A172 (cell line): ENCODE data around the gene SLC1A1. TPM values are rescaled to one million over a fixed set of nuclear protein-coding genes. Genes with fewer than 3 reads are reported as not detected.

Experiments used
- DNase-seq: peaks from one replicate; pipeline ENCODE4 v3.0.0-alpha.2; 2015; ENCODE audit warnings: low spot score
- total RNA-seq: library from RNA; depleted of rRNA; stranded (reverse); fragments of >200 nt; shearing (Covaris generic); gene quantifications from 2 replicates; pipeline ENCODE4 v1.2.3, GENCODE V29; 2014; rRNA removed

Gene SLC1A1
- total RNA-seq, 1 experiment from 2014 or later = 1.7 TPM

GRCh38 chr9:4617752-4618151 lies 127.5 kb downstream of the SLC1A1 start:
- no peak for DNase-seq

- no peak for DNase-seq
Observed at GRCh38 chr9:4618700-4619099, 128.4 kb downstream of the SLC1A1 start.

GRCh38 chr9:4620057-4620765 lies 129.9 kb downstream of the SLC1A1 start:
- DNase-seq = no peak

- no peak for DNase-seq
Observed at GRCh38 chr9:4620881-4621555, 130.8 kb downstream of the SLC1A1 start.

GRCh38 chr9:4622016-4622415 lies 131.7 kb downstream of the SLC1A1 start:
- no peak for DNase-seq

GRCh38 chr9:4630836-4631235 lies 140.6 kb downstream of the SLC1A1 start:
- no peak for DNase-seq

Other genes starting within 250 kb of the SLC1A1 start
- gene GLIS3, start 190.4 kb upstream of the SLC1A1 start, total RNA-seq = 8.7 and 12.7 TPM in 2 replicates
- 7.0 and 8.2 TPM in 2 replicates for gene PLPP6, start 171.8 kb downstream of the SLC1A1 start, total RNA-seq
- not detected in 2 replicates for gene SPATA6L, start 176.0 kb downstream of the SLC1A1 start, total RNA-seq
- gene CDC37L1, start 189.1 kb downstream of the SLC1A1 start, total RNA-seq = 21.9 and 27.6 TPM in 2 replicates